ENCODE measurements around the gene EED. TPM values are rescaled to one million over a fixed set of nuclear protein-coding genes. Genes with fewer than 3 reads are reported as not detected.

The EED gene
- total RNA-seq, 1 donor from 2014 or later = 29.7 TPM

DNA sequence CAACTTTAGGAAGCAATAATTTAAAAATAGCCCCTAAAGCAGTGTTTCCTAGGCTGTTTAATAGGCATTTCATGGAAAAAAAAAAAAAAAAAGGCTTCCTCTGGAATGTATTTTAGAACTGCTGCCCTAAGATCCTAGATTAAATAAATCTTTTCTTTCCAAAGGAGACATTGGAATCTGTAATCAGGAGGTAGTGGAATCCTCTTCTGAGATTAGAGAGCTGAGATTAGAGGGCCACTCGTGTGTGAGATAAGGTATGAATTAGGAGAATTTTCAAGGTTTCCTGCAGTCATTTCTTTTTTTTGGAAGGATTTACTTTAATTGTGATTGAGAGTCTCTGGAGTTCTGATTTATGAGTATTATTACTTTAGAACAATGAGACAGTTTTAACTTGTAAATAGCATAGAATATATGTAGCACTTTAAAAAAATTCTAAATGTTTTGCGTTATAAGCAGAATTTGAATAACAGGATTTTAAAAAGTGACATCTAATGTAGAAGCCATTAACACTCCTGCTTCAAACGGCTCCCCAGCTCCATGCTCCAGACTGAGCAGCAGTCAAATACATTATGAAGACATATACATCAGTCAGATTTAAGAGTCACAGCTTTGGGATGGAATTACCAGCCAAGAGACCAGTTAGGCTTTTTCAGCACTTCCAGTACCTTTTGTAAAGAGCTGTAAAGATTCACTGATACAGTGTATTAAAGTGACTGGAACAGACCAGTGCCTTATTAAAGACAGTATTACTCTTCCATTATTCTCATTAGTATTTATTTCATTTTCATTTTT lies 5.0 kb downstream of the EED start:
- intact Hi-C loops (cut with DNase I) = no loop called here

DNA sequence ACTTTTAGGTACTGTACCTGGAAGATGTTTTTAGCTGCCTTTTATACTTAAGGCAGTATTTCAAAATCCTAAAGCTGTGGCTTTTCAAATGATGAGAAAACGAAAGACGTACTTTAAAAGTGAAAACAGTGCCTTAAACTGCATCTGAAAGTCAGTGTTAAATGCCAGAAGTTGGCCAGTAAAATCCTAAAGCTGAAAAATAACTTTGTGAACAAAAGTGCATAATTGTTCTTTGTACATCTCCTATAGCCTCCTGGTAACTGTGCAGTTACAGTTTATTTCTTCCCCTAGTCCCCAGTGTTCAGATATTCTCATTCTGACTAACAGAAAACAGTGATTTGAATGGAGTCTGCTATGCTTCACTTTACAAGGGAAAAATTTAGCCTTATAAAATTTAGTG lies 6.8 kb downstream of the EED start:
- no peaks in the 10 kb centered on the region for H3K9me3 ChIP-seq
- TF ChIP-seq, protein P1, sequence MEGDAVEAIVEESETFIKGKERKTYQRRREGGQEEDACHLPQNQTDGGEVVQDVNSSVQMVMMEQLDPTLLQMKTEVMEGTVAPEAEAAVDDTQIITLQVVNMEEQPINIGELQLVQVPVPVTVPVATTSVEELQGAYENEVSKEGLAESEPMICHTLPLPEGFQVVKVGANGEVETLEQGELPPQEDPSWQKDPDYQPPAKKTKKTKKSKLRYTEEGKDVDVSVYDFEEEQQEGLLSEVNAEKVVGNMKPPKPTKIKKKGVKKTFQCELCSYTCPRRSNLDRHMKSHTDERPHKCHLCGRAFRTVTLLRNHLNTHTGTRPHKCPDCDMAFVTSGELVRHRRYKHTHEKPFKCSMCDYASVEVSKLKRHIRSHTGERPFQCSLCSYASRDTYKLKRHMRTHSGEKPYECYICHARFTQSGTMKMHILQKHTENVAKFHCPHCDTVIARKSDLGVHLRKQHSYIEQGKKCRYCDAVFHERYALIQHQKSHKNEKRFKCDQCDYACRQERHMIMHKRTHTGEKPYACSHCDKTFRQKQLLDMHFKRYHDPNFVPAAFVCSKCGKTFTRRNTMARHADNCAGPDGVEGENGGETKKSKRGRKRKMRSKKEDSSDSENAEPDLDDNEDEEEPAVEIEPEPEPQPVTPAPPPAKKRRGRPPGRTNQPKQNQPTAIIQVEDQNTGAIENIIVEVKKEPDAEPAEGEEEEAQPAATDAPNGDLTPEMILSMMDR (IDR thresholded peaks at IDR 0.05) = no peak
- no peak for TF ChIP-seq POLR2AphosphoS5 (IDR thresholded peaks at IDR 0.05; ENCODE audit: insufficient read depth in 1 of 2, low read depth in 1 of 2)
- no peak for TF ChIP-seq POLR2A (IDR thresholded peaks at IDR 0.05)
- H3K36me3 ChIP-seq = peaks cover 0 to 3% of the 10 kb centered on the region in 2 donors
- peak overlapping the region in 1 of 2 donors; percentile 5 for H3K4me3 ChIP-seq
- no peaks in the 10 kb centered on the region for H3K27me3 ChIP-seq
- peak overlapping the region; percentile 10 for H3K27ac ChIP-seq
- H3K4me1 ChIP-seq = peaks cover 61% of the 10 kb centered on the region
- intact Hi-C loops (cut with DNase I) = no loop called here
- no peak for DNase-seq (ENCODE audit: extremely low spot score in 2 of 2)

More for the DNA sequence above, 5.0 kb downstream of the EED start:
- no peak for TF ChIP-seq POLR2A (IDR thresholded peaks at IDR 0.05)
- no peak for TF ChIP-seq POLR2AphosphoS5 (IDR thresholded peaks at IDR 0.05; ENCODE audit: insufficient read depth in 1 of 2, low read depth in 1 of 2)
- TF ChIP-seq, protein P1 (IDR thresholded peaks at IDR 0.05) = no peak
- H3K9me3 ChIP-seq = no peaks in the 10 kb centered on the region
- H3K27ac ChIP-seq = peak overlapping the region; percentile 2
- H3K27me3 ChIP-seq = no peaks in the 10 kb centered on the region
- no peak overlapping the region for H3K4me3 ChIP-seq
- no peak for DNase-seq (ENCODE audit: extremely low spot score in 2 of 2)
- peaks cover 68% of the 10 kb centered on the region for H3K4me1 ChIP-seq
- H3K36me3 ChIP-seq = peaks cover 0 to 3% of the 10 kb centered on the region in 2 donors

DNA sequence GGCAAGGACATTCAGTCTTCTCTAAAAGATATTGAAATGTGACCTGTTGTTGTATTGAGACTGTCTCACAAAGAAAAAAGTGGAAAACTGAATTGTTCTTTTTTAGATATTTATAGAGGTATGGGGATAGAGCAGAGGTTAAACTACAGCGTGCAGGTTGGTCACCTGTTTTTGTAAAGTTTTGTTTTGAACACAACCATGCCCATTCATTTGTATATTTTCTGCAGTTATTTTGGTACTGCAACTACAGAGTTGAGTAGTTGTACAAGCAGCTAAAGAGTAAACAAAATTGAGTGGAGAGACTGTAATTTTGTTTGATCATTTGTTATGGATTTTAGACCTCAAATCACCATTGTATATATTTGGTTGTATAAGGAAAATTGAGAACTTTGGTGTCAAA lies 11.3 kb downstream of the EED start:
- Histone ChIP-seq H3K27me3 (no peaks in the 10 kb centered on the region), H3K36me3 (peaks cover 0 to 8% of the 10 kb centered on the region in 2 donors), H3K4me1 (peaks cover 16% of the 10 kb centered on the region), H3K27ac (no peak overlapping the region), H3K9me3 (no peaks in the 10 kb centered on the region), H3K4me3 (no peak overlapping the region)
- TF ChIP-seq, protein P1 (IDR thresholded peaks at IDR 0.05) = no peak
- TF ChIP-seq POLR2AphosphoS5 (IDR thresholded peaks at IDR 0.05; ENCODE audit: insufficient read depth in 1 of 2, low read depth in 1 of 2) (no peak), POLR2A (IDR thresholded peaks at IDR 0.05) (no peak)
- intact Hi-C loops (cut with DNase I) = no loop called here
- DNase-seq (ENCODE audit: extremely low spot score in 2 of 2) = no peak

DNA sequence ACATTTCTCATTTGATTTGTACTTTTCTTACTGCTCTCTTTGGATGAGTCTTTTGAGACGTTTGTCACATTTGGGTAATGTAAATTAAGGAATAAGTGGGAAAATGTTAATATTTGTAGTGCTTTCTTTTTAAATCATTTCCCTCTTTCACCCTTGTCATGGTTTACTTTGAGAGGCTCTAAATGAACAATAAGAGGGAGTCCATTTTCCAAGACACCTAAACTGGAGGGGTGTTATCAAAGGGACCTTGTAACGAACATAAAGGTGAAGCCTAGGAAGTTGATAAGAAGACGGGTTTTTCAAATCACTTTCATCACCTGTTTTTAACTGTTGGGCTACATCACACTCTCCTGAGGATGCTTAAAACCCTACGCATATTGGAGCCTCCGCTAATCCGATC lies 12.1 kb downstream of the EED start:
- Histone ChIP-seq H3K27me3 (no peaks in the 10 kb centered on the region), H3K4me3 (no peak overlapping the region), H3K9me3 (no peaks in the 10 kb centered on the region), H3K36me3 (peaks cover 0 to 8% of the 10 kb centered on the region in 2 donors), H3K4me1 (peaks cover 9% of the 10 kb centered on the region), H3K27ac (no peak overlapping the region)
- no peak for DNase-seq (ENCODE audit: extremely low spot score in 2 of 2)
- intact Hi-C loops (cut with DNase I) = no loop called here
- TF ChIP-seq, protein P1 (IDR thresholded peaks at IDR 0.05) = no peak
- TF ChIP-seq POLR2AphosphoS5 (IDR thresholded peaks at IDR 0.05; ENCODE audit: insufficient read depth in 1 of 2, low read depth in 1 of 2) (no peak), POLR2A (IDR thresholded peaks at IDR 0.05) (no peak)

DNA sequence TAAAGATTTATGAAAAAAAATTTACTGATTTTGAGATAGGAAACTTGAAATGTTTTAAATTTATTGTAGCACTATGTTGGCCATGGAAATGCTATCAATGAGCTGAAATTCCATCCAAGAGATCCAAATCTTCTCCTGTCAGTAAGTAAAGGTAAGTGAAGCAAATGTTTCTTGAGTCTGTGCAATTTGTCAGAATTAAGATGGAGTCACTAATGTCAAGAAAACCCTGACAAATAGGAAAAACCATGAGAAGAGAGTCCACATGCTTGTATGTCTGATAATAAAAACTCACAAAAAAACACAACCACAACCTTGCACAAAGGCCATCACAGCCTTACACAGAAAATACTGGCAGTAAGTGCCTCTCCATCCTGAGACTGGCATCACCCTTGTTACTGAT lies 12.9 kb downstream of the EED start:
- intact Hi-C loops (cut with DNase I) = no loop called here
- Histone ChIP-seq H3K27me3 (no peaks in the 10 kb centered on the region), H3K4me1 (peaks cover under 1% of the 10 kb centered on the region), H3K9me3 (no peaks in the 10 kb centered on the region), H3K36me3 (peaks cover 0 to 8% of the 10 kb centered on the region in 2 donors), H3K27ac (no peak overlapping the region), H3K4me3 (no peak overlapping the region)
- TF ChIP-seq POLR2A (IDR thresholded peaks at IDR 0.05) (no peak), POLR2AphosphoS5 (IDR thresholded peaks at IDR 0.05; ENCODE audit: insufficient read depth in 1 of 2, low read depth in 1 of 2) (no peak)
- TF ChIP-seq, protein P1 (IDR thresholded peaks at IDR 0.05) = no peak
- no peak for DNase-seq (ENCODE audit: extremely low spot score in 2 of 2)

Measured in vagina (tissue), 2 donors.